Measurements from ENCODE around the gene CMTR1. TPM values are rescaled to one million over a fixed set of nuclear protein-coding genes. Genes with fewer than 3 reads are reported as not detected.

CMTR1 gene, protein sequence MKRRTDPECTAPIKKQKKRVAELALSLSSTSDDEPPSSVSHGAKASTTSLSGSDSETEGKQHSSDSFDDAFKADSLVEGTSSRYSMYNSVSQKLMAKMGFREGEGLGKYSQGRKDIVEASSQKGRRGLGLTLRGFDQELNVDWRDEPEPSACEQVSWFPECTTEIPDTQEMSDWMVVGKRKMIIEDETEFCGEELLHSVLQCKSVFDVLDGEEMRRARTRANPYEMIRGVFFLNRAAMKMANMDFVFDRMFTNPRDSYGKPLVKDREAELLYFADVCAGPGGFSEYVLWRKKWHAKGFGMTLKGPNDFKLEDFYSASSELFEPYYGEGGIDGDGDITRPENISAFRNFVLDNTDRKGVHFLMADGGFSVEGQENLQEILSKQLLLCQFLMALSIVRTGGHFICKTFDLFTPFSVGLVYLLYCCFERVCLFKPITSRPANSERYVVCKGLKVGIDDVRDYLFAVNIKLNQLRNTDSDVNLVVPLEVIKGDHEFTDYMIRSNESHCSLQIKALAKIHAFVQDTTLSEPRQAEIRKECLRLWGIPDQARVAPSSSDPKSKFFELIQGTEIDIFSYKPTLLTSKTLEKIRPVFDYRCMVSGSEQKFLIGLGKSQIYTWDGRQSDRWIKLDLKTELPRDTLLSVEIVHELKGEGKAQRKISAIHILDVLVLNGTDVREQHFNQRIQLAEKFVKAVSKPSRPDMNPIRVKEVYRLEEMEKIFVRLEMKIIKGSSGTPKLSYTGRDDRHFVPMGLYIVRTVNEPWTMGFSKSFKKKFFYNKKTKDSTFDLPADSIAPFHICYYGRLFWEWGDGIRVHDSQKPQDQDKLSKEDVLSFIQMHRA
- 32.0 and 35.4 TPM in 2 replicates for total RNA-seq

DNA sequence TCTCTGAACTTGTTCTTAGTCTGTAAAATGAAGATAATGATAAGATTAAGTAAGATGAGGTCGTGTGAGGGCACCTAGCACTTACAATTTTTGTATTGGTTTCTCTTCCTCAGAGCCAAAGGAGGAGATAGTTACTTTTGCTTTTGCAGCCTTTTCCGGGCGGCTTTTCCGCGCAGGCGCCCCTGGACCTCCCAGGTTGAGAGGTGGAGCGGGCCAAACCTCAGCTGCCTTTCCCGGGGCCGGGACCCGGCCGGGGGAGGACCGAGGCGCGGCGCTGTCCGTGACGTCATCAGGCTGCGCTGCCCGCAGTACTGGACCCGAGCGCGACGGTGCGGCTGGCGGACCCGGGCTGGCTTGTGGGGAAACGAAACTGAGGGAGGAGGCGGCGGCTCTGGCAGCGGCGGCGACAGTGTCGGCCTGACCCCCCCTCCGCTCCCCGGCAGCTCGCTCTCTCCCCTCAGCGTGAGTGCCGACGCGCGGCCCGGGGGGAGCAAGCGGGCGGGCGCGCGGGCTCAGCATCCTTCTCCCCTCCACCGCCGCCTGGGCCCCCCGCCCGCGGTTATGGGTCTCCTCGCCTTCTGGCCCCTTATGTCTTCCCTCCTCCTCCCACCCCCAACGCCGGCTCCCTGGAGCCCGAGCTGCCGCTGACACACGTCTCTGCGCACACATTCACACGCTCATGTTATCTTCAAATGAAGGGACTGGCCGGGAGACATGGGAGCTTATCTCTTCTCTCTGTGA lies at the start of gene CMTR1:
Gene CMTR1, plus strand, starts transcription at position 306 of the 741 bp plus-strand sequence. CDS start 2,409 bp downstream, outside the sequence.

DNA sequence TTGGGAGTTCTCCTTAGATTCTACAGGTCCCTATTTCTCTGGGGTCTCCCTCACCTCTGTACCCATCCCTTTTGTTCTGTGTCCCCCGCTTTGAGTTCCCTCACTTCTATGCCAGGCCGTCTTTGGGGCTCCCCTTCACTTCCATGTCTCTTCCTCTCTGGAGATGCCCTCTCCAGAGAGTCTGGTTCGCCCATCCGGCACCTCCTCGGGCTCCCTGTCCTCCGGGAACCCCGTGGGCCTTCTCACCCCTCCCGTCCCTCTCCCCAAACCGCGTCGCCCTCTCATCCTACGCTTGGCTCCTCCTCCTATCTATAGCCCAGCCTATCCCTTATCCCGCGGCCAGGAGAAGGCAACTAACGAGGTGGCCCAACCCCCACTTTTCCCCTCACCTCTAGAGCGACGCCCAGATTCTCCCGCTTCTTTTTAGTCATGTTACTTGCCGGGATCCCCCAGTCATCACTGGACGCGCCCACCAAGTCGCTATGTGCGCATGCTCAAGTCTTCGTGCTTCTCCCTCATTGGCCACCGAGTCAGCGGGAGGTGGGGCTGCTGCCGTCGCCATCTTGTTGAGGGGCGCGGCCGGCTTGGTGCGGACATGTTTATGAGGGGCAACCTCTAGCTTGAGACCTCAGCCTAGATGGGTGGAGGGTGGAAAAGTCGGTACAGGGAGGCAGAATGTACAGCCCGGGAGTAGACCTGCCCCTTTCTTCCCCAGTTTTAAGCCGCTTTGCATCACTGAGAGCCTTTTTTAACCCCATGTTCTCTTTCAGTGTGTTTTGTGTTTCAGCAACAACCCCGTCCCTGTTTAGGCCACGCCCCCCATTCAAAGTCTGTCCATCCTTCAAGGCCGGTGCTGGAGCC lies 66.6 kb downstream of the CMTR1 start, which contains the start of gene CCDC167:
Gene CCDC167, minus strand, starts transcription at position 461 of the 861 bp plus-strand sequence. Its CDS starts 30 bp downstream, at position 431.

Other genes starting within 250 kb of the CMTR1 start
- gene TBC1D22B, start 175.4 kb upstream of the CMTR1 start, total RNA-seq = 4.8 and 6.6 TPM in 2 replicates
- gene TMEM217, start 175.1 kb upstream of the CMTR1 start, total RNA-seq = 1.8 and 2.9 TPM in 2 replicates
- 19.5 and 20.3 TPM in 2 replicates for gene RNF8, start 79.2 kb upstream of the CMTR1 start, total RNA-seq
- 11.9 and 16.5 TPM in 2 replicates for gene CCDC167, start 66.7 kb downstream of the CMTR1 start, total RNA-seq